HepG2 (cell line): Measurements from ENCODE around the gene TCFL5. TPM values are rescaled to one million over a fixed set of nuclear protein-coding genes. Genes with fewer than 3 reads are reported as not detected.

Source experiments
- ARNT2 ChIP-seq: sonication (generic); formaldehyde crosslinking; IDR thresholded peaks from 2 replicates; pipeline ENCODE4 v1.8.0; 2022; ENCODE audit warnings: mild to moderate bottlenecking, low read depth, missing genetic modification reagents, moderate library complexity
- CBX2 ChIP-seq, 2 experiments: fragments of 200-600 bp in 1 of 2; sonication (generic); formaldehyde crosslinking in 1 of 2; IDR thresholded peaks; 2 replicates each; pipeline versions ENCODE4 v1.7.0 to v1.8.1; 2018 to 2022; ENCODE audit warnings: low read depth in 2 of 2, low read length in 1 of 2, mild to moderate bottlenecking in 1 of 2, missing genetic modification reagents in 1 of 2
- CENPT ChIP-seq: sonication (generic); formaldehyde crosslinking; IDR thresholded peaks from 2 replicates; pipeline ENCODE4 v1.8.0; 2022; ENCODE audit warnings: low read depth, mild to moderate bottlenecking, moderate library complexity, missing genetic modification reagents
- ELF3 ChIP-seq: IDR thresholded peaks from 2 replicates; pipeline ENCODE4 v1.6.1; 2016; ENCODE audit warnings: missing genetic modification reagents, missing compliant biosample characterization
- HNRNPLL ChIP-seq: fragments of 200-400 bp; formaldehyde crosslinking; IDR thresholded peaks from 2 replicates; pipeline ENCODE4 v1.6.1; 2017; ENCODE audit warnings: mild to moderate bottlenecking, low read depth, low read length; ENCODE audit not compliant: poor library complexity, severe bottlenecking
- KMT2B ChIP-seq: IDR thresholded peaks from 2 replicates; pipeline ENCODE4 v1.6.1; 2016; ENCODE audit warnings: missing genetic modification reagents, missing compliant biosample characterization
- MXI1 ChIP-seq: IDR thresholded peaks from 3 replicates; pipeline ENCODE4 v1.6.1; 2012; ENCODE audit warnings: low read depth, low read length, inconsistent platforms, borderline replicate concordance
- NR2F6 ChIP-seq, 2 experiments: IDR thresholded peaks; 2 replicates each; pipeline ENCODE4 v1.6.1; 2016; ENCODE audit warnings: antibody characterized with exemption in 1 of 2, mild to moderate bottlenecking in 1 of 2
- POGZ ChIP-seq: sonication (generic); formaldehyde crosslinking; IDR thresholded peaks from 2 replicates; pipeline ENCODE4 v1.4.0; 2020; ENCODE audit warnings: mild to moderate bottlenecking, missing genetic modification reagents
- POLR2AphosphoS2 ChIP-seq: IDR thresholded peaks from 2 replicates; pipeline ENCODE4 v1.6.1; 2011; ENCODE audit warnings: low read depth, low read length, improper control_type of control experiment
- RARG ChIP-seq: sonication (generic); formaldehyde crosslinking; IDR thresholded peaks from 2 replicates; pipeline ENCODE4 v1.4.0; 2020; ENCODE audit warnings: low read depth, mild to moderate bottlenecking, missing genetic modification reagents
- RNF2 ChIP-seq: fragments of 450-650 bp; conservative IDR thresholded peaks from 2 replicates; pipeline ENCODE4 v1.6.1; 2016; ENCODE audit warnings: low read depth
- SOX5 ChIP-seq: IDR thresholded peaks from 2 replicates; pipeline ENCODE4 v1.6.1; 2016; ENCODE audit warnings: borderline replicate concordance
- SP2 ChIP-seq: sonication (generic); formaldehyde crosslinking; IDR thresholded peaks from 2 replicates; pipeline ENCODE4 v1.5.1; 2020; ENCODE audit warnings: mild to moderate bottlenecking, missing genetic modification reagents
- SRSF9 ChIP-seq: fragments of 200-400 bp; formaldehyde crosslinking; IDR thresholded peaks from 2 replicates; pipeline ENCODE4 v1.6.1; 2018; ENCODE audit warnings: borderline replicate concordance, mild to moderate bottlenecking, low read depth, low read length; ENCODE audit not compliant: insufficient read depth, poor library complexity, severe bottlenecking
- STAG1 ChIP-seq: sonication (generic); formaldehyde crosslinking; IDR thresholded peaks from 2 replicates; pipeline ENCODE4 v1.4.0; 2020; ENCODE audit warnings: missing genetic modification reagents
- TBP ChIP-seq: sonication (generic); formaldehyde crosslinking; IDR thresholded peaks from 2 replicates; pipeline ENCODE4 v1.5.0; 2020; ENCODE audit warnings: missing genetic modification reagents
- THYN1 ChIP-seq: sonication (generic); formaldehyde crosslinking; IDR thresholded peaks from 2 replicates; pipeline ENCODE4 v1.8.1; 2023; ENCODE audit warnings: low read depth, mild to moderate bottlenecking, moderate library complexity, missing genetic modification reagents, borderline replicate concordance
- ZBTB3 ChIP-seq: sonication (generic); formaldehyde crosslinking; IDR thresholded peaks from 2 replicates; pipeline ENCODE4 v1.4.0; 2020; ENCODE audit warnings: low read depth, mild to moderate bottlenecking, moderate library complexity, missing genetic modification reagents, borderline replicate concordance
- ZFP36L1 ChIP-seq: sonication (generic); formaldehyde crosslinking; IDR thresholded peaks from 2 replicates; pipeline ENCODE4 v1.8.0; 2022; ENCODE audit warnings: mild to moderate bottlenecking, missing genetic modification reagents, moderate library complexity
- ZMYM3 ChIP-seq: sonication (generic); formaldehyde crosslinking; IDR thresholded peaks from 2 replicates; pipeline ENCODE4 v1.5.1; 2020; ENCODE audit warnings: mild to moderate bottlenecking, missing genetic modification reagents
- ZNF30 ChIP-seq: sonication (generic); formaldehyde crosslinking; IDR thresholded peaks from 2 replicates; pipeline ENCODE4 v1.5.0; 2020; ENCODE audit warnings: mild to moderate bottlenecking, missing genetic modification reagents
- polyA plus RNA-seq, 8 experiments: library from polyadenylated mRNA; depleted of rRNA in 3 of 8; stranded (reverse) in 7 of 8; unstranded in 1 of 8; fragments of >200 nt; fragmentation: Illumina TruSeq in 4 of 8; extraction: Trizol in 4 of 8; gene quantifications; 2 replicates each; pipeline versions ENCODE4 v1.2.1 to v1.2.3, GENCODE V29; 2011 to 2016; ENCODE audit warnings: low read depth in 4 of 8, missing spikeins in 1 of 8, mixed read lengths in 1 of 8; ENCODE audit not compliant: insufficient read depth in 1 of 8
- total RNA-seq, 5 experiments: library from RNA; depleted of rRNA; stranded (reverse); fragments of >200 nt; fragmentation: Illumina TruSeq; extraction: Trizol; gene quantifications; 2 replicates each; pipeline ENCODE4 v1.2.3, GENCODE V29; 2016; ENCODE audit warnings: low read depth in 1 of 5
- TF ChIP-seq, protein P1 (sequence below): sonication (generic); formaldehyde crosslinking; IDR thresholded peaks from 2 replicates; pipeline ENCODE4 v1.8.1; 2023; ENCODE audit warnings: mild to moderate bottlenecking, missing genetic modification reagents
- TF ChIP-seq, protein P2 (sequence below): sonication (generic); formaldehyde crosslinking; IDR thresholded peaks from 2 replicates; pipeline ENCODE4 v1.4.0; 2020; ENCODE audit warnings: missing genetic modification reagents
- TF ChIP-seq, protein P3 (sequence below): sonication (generic); formaldehyde crosslinking; IDR thresholded peaks from 2 replicates; pipeline ENCODE4 v1.4.0; 2020; ENCODE audit warnings: missing genetic modification reagents

The TCFL5 gene
- total and polyA plus RNA-seq, 2 of the 13 experiments (the other 11 are each of a cell fraction or from before 2014, with no cell fraction given), result 14.8 to 20.0 TPM

DNA sequence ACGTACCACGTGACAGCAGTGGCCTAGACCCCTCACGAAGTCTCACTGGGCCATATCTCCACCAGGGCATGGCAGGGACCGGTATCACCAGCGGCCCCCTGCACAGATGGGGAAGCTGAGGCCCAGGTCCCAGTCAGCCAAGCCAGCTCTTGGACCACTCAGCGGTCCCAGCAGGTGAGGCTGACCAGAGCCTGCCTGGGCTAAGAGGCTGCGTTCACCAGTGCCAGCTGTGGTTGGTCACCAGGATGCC lies 67.9 kb downstream of the TCFL5 start (continued):
- TF ChIP-seq THYN1 (CRISPR knock-in tag) (no peak), TBP (CRISPR knock-in tag) (no peak), RNF2 (peak; percentile 79; the same call in 1 of the 2 replicates), ELF3 (CRISPR knock-in tag) (no peak), POLR2AphosphoS2 (no peak), SOX5 (CRISPR knock-in tag) (no peak), POGZ (0 out of 2 replicates have a peak, but pooled peaks have one; percentile 40), ZFP36L1 (CRISPR knock-in tag) (no peak), SRSF9 (no peak), CENPT (CRISPR knock-in tag) (no peak), MXI1 (no peak), CBX2 (IDR thresholded peaks at IDR 0.05; ENCODE audit: low read depth, low read length) (no peak), CBX2 (CRISPR knock-in tag; IDR thresholded peaks at IDR 0.05; ENCODE audit: low read depth) (no peak), NR2F6 (IDR thresholded peaks at IDR 0.05) (no peak), NR2F6 (CRISPR knock-in tag; IDR thresholded peaks at IDR 0.05) (no peak), ZNF30 (CRISPR knock-in tag) (0 out of 2 replicates have a peak, but pooled peaks have one; percentile 58), KMT2B (CRISPR knock-in tag) (no peak), STAG1 (CRISPR knock-in tag) (no peak), RARG (CRISPR knock-in tag) (no peak), ARNT2 (no peak), SP2 (CRISPR knock-in tag) (peak; percentile 44; the same call in 1 of the 2 replicates), ZMYM3 (peak; percentile 95), HNRNPLL (no peak), ZBTB3 (CRISPR knock-in tag) (no peak)
- TF ChIP-seq, protein P1, sequence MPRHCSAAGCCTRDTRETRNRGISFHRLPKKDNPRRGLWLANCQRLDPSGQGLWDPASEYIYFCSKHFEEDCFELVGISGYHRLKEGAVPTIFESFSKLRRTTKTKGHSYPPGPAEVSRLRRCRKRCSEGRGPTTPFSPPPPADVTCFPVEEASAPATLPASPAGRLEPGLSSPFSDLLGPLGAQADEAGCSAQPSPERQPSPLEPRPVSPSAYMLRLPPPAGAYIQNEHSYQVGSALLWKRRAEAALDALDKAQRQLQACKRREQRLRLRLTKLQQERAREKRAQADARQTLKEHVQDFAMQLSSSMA (CRISPR knock-in tag), result no peak
- TF ChIP-seq, protein P2, sequence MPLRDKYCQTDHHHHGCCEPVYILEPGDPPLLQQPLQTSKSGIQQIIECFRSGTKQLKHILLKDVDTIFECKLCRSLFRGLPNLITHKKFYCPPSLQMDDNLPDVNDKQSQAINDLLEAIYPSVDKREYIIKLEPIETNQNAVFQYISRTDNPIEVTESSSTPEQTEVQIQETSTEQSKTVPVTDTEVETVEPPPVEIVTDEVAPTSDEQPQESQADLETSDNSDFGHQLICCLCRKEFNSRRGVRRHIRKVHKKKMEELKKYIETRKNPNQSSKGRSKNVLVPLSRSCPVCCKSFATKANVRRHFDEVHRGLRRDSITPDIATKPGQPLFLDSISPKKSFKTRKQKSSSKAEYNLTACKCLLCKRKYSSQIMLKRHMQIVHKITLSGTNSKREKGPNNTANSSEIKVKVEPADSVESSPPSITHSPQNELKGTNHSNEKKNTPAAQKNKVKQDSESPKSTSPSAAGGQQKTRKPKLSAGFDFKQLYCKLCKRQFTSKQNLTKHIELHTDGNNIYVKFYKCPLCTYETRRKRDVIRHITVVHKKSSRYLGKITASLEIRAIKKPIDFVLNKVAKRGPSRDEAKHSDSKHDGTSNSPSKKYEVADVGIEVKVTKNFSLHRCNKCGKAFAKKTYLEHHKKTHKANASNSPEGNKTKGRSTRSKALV (CRISPR knock-in tag), result no peak
- TF ChIP-seq, protein P3, sequence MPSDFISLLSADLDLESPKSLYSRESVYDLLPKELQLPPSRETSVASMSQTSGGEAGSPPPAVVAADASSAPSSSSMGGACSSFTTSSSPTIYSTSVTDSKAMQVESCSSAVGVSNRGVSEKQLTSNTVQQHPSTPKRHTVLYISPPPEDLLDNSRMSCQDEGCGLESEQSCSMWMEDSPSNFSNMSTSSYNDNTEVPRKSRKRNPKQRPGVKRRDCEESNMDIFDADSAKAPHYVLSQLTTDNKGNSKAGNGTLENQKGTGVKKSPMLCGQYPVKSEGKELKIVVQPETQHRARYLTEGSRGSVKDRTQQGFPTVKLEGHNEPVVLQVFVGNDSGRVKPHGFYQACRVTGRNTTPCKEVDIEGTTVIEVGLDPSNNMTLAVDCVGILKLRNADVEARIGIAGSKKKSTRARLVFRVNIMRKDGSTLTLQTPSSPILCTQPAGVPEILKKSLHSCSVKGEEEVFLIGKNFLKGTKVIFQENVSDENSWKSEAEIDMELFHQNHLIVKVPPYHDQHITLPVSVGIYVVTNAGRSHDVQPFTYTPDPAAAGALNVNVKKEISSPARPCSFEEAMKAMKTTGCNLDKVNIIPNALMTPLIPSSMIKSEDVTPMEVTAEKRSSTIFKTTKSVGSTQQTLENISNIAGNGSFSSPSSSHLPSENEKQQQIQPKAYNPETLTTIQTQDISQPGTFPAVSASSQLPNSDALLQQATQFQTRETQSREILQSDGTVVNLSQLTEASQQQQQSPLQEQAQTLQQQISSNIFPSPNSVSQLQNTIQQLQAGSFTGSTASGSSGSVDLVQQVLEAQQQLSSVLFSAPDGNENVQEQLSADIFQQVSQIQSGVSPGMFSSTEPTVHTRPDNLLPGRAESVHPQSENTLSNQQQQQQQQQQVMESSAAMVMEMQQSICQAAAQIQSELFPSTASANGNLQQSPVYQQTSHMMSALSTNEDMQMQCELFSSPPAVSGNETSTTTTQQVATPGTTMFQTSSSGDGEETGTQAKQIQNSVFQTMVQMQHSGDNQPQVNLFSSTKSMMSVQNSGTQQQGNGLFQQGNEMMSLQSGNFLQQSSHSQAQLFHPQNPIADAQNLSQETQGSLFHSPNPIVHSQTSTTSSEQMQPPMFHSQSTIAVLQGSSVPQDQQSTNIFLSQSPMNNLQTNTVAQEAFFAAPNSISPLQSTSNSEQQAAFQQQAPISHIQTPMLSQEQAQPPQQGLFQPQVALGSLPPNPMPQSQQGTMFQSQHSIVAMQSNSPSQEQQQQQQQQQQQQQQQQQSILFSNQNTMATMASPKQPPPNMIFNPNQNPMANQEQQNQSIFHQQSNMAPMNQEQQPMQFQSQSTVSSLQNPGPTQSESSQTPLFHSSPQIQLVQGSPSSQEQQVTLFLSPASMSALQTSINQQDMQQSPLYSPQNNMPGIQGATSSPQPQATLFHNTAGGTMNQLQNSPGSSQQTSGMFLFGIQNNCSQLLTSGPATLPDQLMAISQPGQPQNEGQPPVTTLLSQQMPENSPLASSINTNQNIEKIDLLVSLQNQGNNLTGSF (CRISPR knock-in tag), result peak; percentile 48; the same call in 1 of the 2 replicates
